Common myeloid progenitor, CD34-positive (primary cell): ENCODE measurements around the gene LRFN4.

Experiments
- CTCF ChIA-PET: fragments of 350-600 bp; sonication (Branson Sonifier 250); formaldehyde crosslinking; loops from one replicate; lab custom pipeline; 2021; ENCODE audit warnings: antibody characterized with exemption; lab: Charles Lee
- POLR2A ChIA-PET: fragments of 350-600 bp; sonication (Branson Sonifier 250); formaldehyde crosslinking; loops from one replicate; lab custom pipeline; 2021; ENCODE audit warnings: antibody characterized with exemption; lab: Charles Lee
- DNase-seq, 3 donors: peaks; one replicate each; pipeline versions ENCODE4 v3.0.0 to v3.0.0-alpha.2; 2013
- H3K27ac ChIP-seq, 2 experiments: 1 replicate in 1 of 2; 2 replicates in 1 of 2; pipeline ENCODE4 v1.7.0; 2013; ENCODE audit warnings: inconsistent platforms in 2 of 2, low read length in 2 of 2, mild to moderate bottlenecking in 2 of 2, low read depth in 1 of 2, moderate library complexity in 1 of 2; ENCODE audit not compliant: severe bottlenecking in 2 of 2, insufficient read depth in 1 of 2, poor library complexity in 1 of 2
- H3K27me3 ChIP-seq, 5 experiments: replicated peaks in 2 of 5; 1 replicate in 3 of 5; 2 replicates in 2 of 5; pipeline versions ENCODE4 v1.6.1 to v1.7.0; 2013; ENCODE audit warnings: low read length in 4 of 5, mild to moderate bottlenecking in 2 of 5, moderate library complexity in 2 of 5, inconsistent platforms in 1 of 5; ENCODE audit not compliant: insufficient read depth in 5 of 5, control insufficient read depth in 4 of 5
- H3K36me3 ChIP-seq, 4 experiments: 1 replicate in 2 of 4; 2 replicates in 2 of 4; pipeline versions ENCODE4 v1.6.1 to v1.7.0; 2013; ENCODE audit warnings: low read length in 3 of 4, control low read depth in 1 of 4, mild to moderate bottlenecking in 1 of 4; ENCODE audit not compliant: control insufficient read depth in 4 of 4, insufficient read depth in 4 of 4
- H3K4me1 ChIP-seq, 4 experiments: 1 replicate in 3 of 4; 2 replicates in 1 of 4; pipeline versions ENCODE4 v1.6.1 to v1.7.1; 2013; ENCODE audit warnings: low read length in 3 of 4, mild to moderate bottlenecking in 3 of 4, control low read depth in 1 of 4, inconsistent platforms in 1 of 4, moderate library complexity in 1 of 4; ENCODE audit not compliant: control insufficient read depth in 4 of 4, insufficient read depth in 4 of 4; ENCODE audit errors: control extremely low read depth in 1 of 4
- H3K4me3 ChIP-seq, 7 experiments: 1 replicate in 4 of 7; 2 replicates in 3 of 7; pipeline versions ENCODE4 v1.5.1 to v1.7.0; 2013; ENCODE audit warnings: mild to moderate bottlenecking in 7 of 7, low read length in 6 of 7, moderate library complexity in 6 of 7, inconsistent platforms in 2 of 7, low read depth in 2 of 7, control low read depth in 1 of 7; ENCODE audit not compliant: insufficient read depth in 4 of 7, control insufficient read depth in 1 of 7; ENCODE audit errors: extremely low read depth in 1 of 7
- H3K9me3 ChIP-seq, 5 experiments: 1 replicate in 4 of 5; 2 replicates in 1 of 5; pipeline versions ENCODE4 v1.6.1 to v1.7.1; 2013; ENCODE audit warnings: low read length in 4 of 5, mild to moderate bottlenecking in 2 of 5, inconsistent platforms in 1 of 5, low read depth in 1 of 5, moderate library complexity in 1 of 5; ENCODE audit not compliant: control insufficient read depth in 4 of 5, insufficient read depth in 2 of 5; ENCODE audit errors: control extremely low read depth in 1 of 5
- WGBS: methylation state at CpG from one replicate; pipeline ENCODE4 v1.1.5; 2013; ENCODE audit not compliant: insufficient coverage; 5-methylcytosine and 5-hydroxymethylcytosine counted together

LRFN4 gene

DNA sequence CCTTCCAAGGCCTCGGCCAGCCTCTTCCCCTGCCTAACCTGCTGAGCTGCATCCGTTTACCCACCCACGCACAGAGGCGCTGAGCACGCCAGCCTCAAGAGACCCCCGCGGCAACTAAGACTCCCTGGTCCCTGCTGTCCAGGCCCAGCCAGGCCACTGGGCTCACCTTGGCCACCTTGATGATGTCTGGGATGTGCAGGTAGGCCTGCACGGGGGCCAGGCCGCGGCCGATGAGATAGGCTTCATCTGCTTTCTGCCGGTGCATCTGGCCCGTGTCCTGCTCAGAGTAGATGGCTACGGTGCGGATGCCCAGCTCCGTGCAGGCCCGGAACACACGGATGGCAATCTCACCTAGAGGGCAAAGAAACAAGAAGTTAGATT lies 14.6 kb downstream of the LRFN4 start:
- Histone ChIP-seq H3K4me1 (peaks cover 0 to 9% (median 7%) of the 10 kb centered on the region in 4 experiments), H3K36me3 (no peaks in the 10 kb centered on the region), H3K27ac (no peak overlapping the region), H3K4me3 (no peak overlapping the region), H3K27me3 (no peaks in the 10 kb centered on the region), H3K9me3 (no peaks in the 10 kb centered on the region)
- POLR2A ChIA-PET = no interaction called here
- DNase-seq = no peak
- over 99% methylated on average over 18 of the region's 18 CpGs for WGBS
- CTCF ChIA-PET = interaction anchor here (0.8 to 3.6 kb wide), 2 partner anchors 11 to 12 kb away, joined by 3 to 22 read pairs; no protein-coding TSS in a partner anchor

- no peak overlapping the region for H3K4me3 ChIP-seq
- ChIA-PET CTCF (no interaction called here), POLR2A (no interaction called here)
- no peaks in the 10 kb centered on the region for H3K36me3 ChIP-seq
- no peak overlapping the region for H3K27ac ChIP-seq
- 100% methylated on average over 2 of the region's 6 CpGs for WGBS
- no peaks in the 10 kb centered on the region for H3K27me3 ChIP-seq
- no peak for DNase-seq
- H3K4me1 ChIP-seq = peaks cover 0 to 3% (median 1%) of the 10 kb centered on the region in 4 experiments
- H3K9me3 ChIP-seq = no peaks in the 10 kb centered on the region
Observed at GRCh38 chr11:66874232-66874631, 17.4 kb downstream of the LRFN4 start.

- 97% methylated on average over 12 of the region's 13 CpGs for WGBS
- Histone ChIP-seq H3K4me3 (no peak overlapping the region), H3K9me3 (no peaks in the 10 kb centered on the region), H3K27me3 (no peaks in the 10 kb centered on the region), H3K4me1 (peaks cover 2 to 8% (median 7%) of the 10 kb centered on the region in 4 experiments), H3K27ac (no peak overlapping the region), H3K36me3 (no peaks in the 10 kb centered on the region)
- CTCF ChIA-PET = no interaction called here
- POLR2A ChIA-PET = no interaction called here
- no peak for DNase-seq
Observed at GRCh38 chr11:66875378-66875777, 18.5 kb downstream of the LRFN4 start.

DNA sequence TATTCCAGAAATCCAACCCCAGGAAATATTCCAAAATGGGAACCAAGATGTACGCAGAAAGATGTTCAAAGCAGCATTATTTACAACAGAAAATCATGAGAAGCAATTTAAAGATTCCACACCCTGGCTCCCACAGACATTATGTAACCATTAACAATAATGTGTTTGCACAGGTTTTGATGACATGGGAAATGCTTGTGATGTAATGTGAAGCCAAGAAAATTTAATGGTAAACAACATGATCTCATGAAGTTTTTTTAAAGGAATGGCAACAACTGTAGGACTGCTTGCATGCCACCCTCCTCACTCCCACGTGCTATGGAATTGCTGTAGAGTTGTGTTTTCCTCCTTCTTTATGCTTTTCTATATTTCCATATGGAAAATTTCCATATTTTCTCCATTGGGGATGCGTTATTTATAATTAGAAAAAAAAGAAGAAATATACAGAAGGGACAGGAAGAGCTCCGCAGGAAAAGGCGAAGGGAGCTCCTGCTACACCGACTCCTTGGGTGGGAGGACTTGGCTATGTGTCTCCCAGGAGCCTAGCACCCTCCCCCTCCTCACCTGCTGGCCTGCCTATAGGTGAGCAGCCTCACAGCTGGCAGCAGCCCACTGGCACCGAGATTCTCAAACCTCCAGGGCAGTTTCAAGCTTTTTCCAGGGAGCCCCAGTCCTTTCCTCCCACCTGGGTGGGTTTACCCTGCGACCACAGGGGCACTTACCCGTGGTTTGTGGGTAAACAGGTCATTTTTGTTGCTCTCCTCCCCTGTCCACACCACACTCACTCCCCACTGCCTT lies 20.9 kb downstream of the LRFN4 start:
- 84% methylated on average over 6 of the region's 9 CpGs for WGBS
- H3K36me3 ChIP-seq = no peaks in the 10 kb centered on the region
- peaks cover 9 to 20% (median 18%) of the 10 kb centered on the region in 4 experiments for H3K4me1 ChIP-seq
- DNase-seq = no peak
- ChIA-PET CTCF (interaction anchor here (1.0 to 1.2 kb wide), 3 partner anchors 8 to 103 kb away, joined by 3 to 4 read pairs (median 4); no protein-coding TSS in a partner anchor), POLR2A (no interaction called here)
- no peaks in the 10 kb centered on the region for H3K9me3 ChIP-seq
- H3K4me3 ChIP-seq = no peak overlapping the region
- no peak overlapping the region for H3K27ac ChIP-seq
- H3K27me3 ChIP-seq = no peaks in the 10 kb centered on the region

DNA sequence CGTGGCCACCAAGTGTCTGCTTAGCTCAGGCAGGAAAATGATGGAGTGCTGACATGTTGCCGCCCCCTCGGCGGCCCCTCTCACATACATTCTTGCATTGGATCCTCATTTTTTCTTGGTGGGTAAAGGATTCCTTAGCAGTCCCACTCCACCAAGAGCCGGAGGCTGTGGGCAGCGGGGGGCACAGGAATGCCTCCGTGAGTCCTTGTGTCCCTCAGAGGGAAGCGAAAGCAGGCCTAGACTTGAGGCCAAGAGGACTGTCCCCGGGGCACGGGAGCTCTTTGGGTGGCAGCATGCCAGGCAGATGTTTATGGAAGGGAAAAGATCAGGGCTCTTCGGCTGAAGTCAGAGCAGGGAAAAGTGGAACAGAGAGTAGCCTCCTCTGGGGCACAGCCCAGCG lies 21.6 kb downstream of the LRFN4 start:
- no peaks in the 10 kb centered on the region for H3K27me3 ChIP-seq
- no peak overlapping the region for H3K27ac ChIP-seq
- CTCF ChIA-PET = interaction anchor here (1.0 to 1.2 kb wide), 2 partner anchors 8 to 102 kb away, joined by 3 to 4 read pairs; no protein-coding TSS in a partner anchor
- no peak overlapping the region for H3K4me3 ChIP-seq
- POLR2A ChIA-PET = no interaction called here
- no peaks in the 10 kb centered on the region for H3K36me3 ChIP-seq
- DNase-seq = no peak
- no peaks in the 10 kb centered on the region for H3K9me3 ChIP-seq
- H3K4me1 ChIP-seq = peaks cover 9 to 20% (median 18%) of the 10 kb centered on the region in 4 experiments
- WGBS = 97% methylated on average over 8 of the region's 12 CpGs

- Histone ChIP-seq H3K4me3 (no peak overlapping the region), H3K27ac (no peak overlapping the region), H3K9me3 (no peaks in the 10 kb centered on the region), H3K36me3 (no peaks in the 10 kb centered on the region), H3K27me3 (no peaks in the 10 kb centered on the region), H3K4me1 (peaks cover 9 to 20% (median 18%) of the 10 kb centered on the region in 4 experiments)
- DNase-seq = no peak
- POLR2A ChIA-PET = no interaction called here
- WGBS = 80% methylated on average over 1 of the region's 7 CpGs
- CTCF ChIA-PET = interaction anchor here (1.2 kb wide), 1 partner anchor 102 kb away, joined by 3 read pairs; no protein-coding TSS in a partner anchor
Observed at GRCh38 chr11:66879000-66879399, 22.1 kb downstream of the LRFN4 start.

DNA sequence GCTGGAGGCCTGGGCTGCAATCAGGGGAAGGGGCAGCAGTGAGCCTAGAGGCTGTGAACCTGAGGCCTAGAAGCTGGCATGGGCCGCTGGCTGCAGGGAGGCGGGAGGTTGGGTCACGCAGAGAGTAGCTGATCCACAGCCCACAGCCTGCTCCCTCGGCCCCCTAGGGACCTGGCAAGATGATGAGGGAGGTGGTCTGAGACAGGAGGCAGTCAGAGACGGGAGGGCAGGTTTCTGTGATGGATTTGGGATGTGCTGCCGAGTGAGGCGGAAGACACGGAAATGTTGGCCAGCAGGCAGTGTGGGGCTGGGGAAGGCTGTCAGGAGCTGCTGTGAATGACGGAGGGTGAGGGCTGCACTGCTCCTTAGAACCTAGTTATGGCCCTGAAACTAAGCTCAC lies 22.7 kb downstream of the LRFN4 start:
- Histone ChIP-seq H3K27ac (no peak overlapping the region), H3K27me3 (no peaks in the 10 kb centered on the region), H3K9me3 (no peaks in the 10 kb centered on the region), H3K4me3 (no peak overlapping the region), H3K4me1 (peaks cover 9 to 20% (median 18%) of the 10 kb centered on the region in 4 experiments), H3K36me3 (no peaks in the 10 kb centered on the region)
- CTCF ChIA-PET = interaction anchor here (0.9 to 2.9 kb wide), 3 partner anchors 12 to 183 kb away, joined by 3 to 8 read pairs (median 3); no protein-coding TSS in a partner anchor
- no peak for DNase-seq
- POLR2A ChIA-PET = no interaction called here
- WGBS = 96% methylated on average over 9 of the region's 9 CpGs
